H1 (cell line): Measurements from ENCODE around the gene LTF. TPM values are rescaled to one million over a fixed set of nuclear protein-coding genes. Genes with fewer than 3 reads are reported as not detected.

Experiments
- KDM4A ChIP-seq: IDR thresholded peaks from one replicate; pipeline ENCODE4 v1.7.1; 2012; ENCODE audit warnings: low read depth, mild to moderate bottlenecking, moderate library complexity, low read length, inconsistent platforms; ENCODE audit not compliant: severe bottlenecking
- RBBP5 ChIP-seq: IDR thresholded peaks from 2 replicates; pipeline ENCODE4 v1.7.1; 2012; ENCODE audit warnings: low read depth, mild to moderate bottlenecking, inconsistent platforms, low read length, moderate library complexity, borderline replicate concordance
- SIRT6 ChIP-seq: IDR thresholded peaks from one replicate; pipeline ENCODE4 v1.7.1; 2012; ENCODE audit warnings: low read length, inconsistent platforms
- ZNF274 ChIP-seq: IDR thresholded peaks from 2 replicates; pipeline ENCODE4 v1.7.0; 2012; ENCODE audit warnings: low read length, borderline replicate concordance; ENCODE audit errors: extremely low read depth
- polyA plus RNA-seq, 7 experiments: library from polyadenylated mRNA; depleted of rRNA in 3 of 7; stranded (reverse) in 5 of 7; unstranded in 2 of 7; fragments of >200 nt in 5 of 7; fragments of 200-250 nt in 2 of 7; gene quantifications; 1 replicate in 5 of 7; 2 replicates in 1 of 7; 4 replicates in 1 of 7; pipeline versions ENCODE4 v1.2.1 to v1.2.3, GENCODE V29; 2011 to 2013; ENCODE audit warnings: missing spikeins in 2 of 7, mixed read lengths in 2 of 7
- total RNA-seq: library from RNA; stranded (reverse); fragmentation: NEBNext Ultra II Directional; extraction: Animal tissue kit (Norgen Biotek cat#: 25700); gene quantifications from 2 replicates; pipeline ENCODE4 v1.2.1, GENCODE V29; 2021
- TF ChIP-seq, protein P1 (sequence below): IDR thresholded peaks from 2 replicates; pipeline ENCODE4 v1.6.1; 2012; ENCODE audit warnings: inconsistent platforms

Gene LTF
- total and polyA plus RNA-seq, 2 of the 8 experiments (the other 6 are each of a cell fraction or from before 2014, with no cell fraction given) = 0.23 to 0.99 TPM

DNA sequence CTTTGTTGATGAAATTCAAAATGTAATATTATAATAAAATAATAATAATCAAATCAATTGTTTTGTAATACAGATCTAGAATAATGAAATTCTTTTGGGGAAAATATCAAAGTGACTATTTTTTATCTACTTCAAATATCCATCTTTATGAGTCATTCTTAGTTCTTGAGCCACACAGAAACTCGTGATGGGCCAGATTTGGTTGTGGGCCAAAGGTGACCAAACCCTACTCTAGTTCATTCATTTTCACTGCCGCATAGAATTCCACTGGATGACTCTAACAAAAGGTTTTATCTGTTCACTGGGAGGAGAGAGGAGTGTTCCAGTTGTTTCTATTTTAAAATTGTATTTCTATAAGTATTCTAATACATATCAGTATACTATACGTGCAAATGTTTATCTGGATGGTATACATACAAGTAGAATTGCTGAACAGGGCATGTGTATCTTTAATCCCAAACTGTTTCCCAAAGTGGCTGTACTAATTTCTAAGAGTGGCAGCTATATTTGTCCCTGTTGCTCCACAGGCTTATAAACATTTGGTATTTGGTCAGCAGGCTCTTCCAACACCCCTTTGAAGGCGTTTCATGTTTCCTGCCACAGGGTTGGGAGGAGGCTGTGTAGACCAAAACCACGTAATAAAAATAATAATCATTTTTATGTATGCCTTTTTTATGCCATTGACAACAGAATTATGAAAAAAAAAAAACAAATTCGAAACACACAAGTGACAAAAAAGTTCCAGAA is 25.8 kb upstream of the LTF start (continued):
- TF ChIP-seq, protein P1, sequence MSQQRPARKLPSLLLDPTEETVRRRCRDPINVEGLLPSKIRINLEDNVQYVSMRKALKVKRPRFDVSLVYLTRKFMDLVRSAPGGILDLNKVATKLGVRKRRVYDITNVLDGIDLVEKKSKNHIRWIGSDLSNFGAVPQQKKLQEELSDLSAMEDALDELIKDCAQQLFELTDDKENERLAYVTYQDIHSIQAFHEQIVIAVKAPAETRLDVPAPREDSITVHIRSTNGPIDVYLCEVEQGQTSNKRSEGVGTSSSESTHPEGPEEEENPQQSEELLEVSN = no peak
- TF ChIP-seq ZNF274 = no peak
- no peak for TF ChIP-seq SIRT6
- no peak for TF ChIP-seq KDM4A
- no peak for TF ChIP-seq RBBP5
